ENCODE results near the gene TMEM242. TPM values are rescaled to one million over a fixed set of nuclear protein-coding genes. Genes with fewer than 3 reads are reported as not detected.

TMEM242 gene
- total and polyA plus RNA-seq, 2 donors (not counting 1 experiment from before 2014, with no cell fraction given) = 6.3 to 24.1 TPM

DNA sequence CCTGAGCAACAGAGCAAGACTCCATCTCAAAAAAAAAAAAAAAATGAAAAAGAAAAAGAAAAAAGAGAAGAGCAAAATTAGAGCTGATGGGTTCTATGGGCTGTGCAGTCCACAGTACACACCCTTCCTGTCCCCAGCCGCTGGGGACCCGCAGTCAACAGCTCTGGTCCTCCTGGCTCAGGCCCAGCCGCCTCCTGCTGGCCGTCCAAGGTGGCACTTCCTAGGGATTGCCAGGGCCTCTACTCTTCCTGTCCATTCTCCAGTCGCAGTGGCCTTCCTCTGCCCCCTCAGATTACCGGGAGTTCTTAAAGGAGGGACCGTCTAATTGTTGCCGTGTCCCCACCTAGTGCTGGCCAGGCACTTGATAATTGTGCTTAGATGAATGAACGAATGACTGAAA is 41.7 kb downstream of the TMEM242 start:
- Mint-ChIP-seq H3K9me3 (ENCODE audit: insufficient read depth) (no peaks in the 10 kb centered on the region), H3K4me1 (peaks cover 2% of the 10 kb centered on the region), H3K27ac (no peak overlapping the region), H3K4me3 (no peak overlapping the region), H3K27me3 (no peaks in the 10 kb centered on the region)
- no peak overlapping the region for H2AFZ ChIP-seq (ENCODE audit: insufficient read depth, low read depth, low read length, poor library complexity, severe bottlenecking)
- no peak overlapping the region for H3K9ac ChIP-seq (ENCODE audit: low read length)
- no peaks in the 10 kb centered on the region for H3K79me2 ChIP-seq (ENCODE audit: control insufficient read depth, insufficient read depth, low read length)
- H3K4me2 ChIP-seq (replicated peaks; ENCODE audit: low read depth, low read length, poor library complexity, severe bottlenecking) = no peak overlapping the region
- intact Hi-C loops (cut with micrococcal nuclease) = no loop called here
- H3K27ac ChIP-seq (ENCODE audit: low read length in 2 of 2) = no peak overlapping the region
- CTCF ChIA-PET = interaction anchor here (0.9 kb wide), 1 partner anchor 33 kb away, joined by 3 read pairs; no protein-coding TSS in a partner anchor
- no peaks in the 10 kb centered on the region for H3K36me3 ChIP-seq (replicated peaks in 1 of 2; ENCODE audit: control extremely low read depth in 1 of 2, control insufficient read depth in 1 of 2, extremely low read depth in 1 of 2, insufficient read depth in 2 of 2, low read length in 1 of 2)
- H3K9me3 ChIP-seq (ENCODE audit: control extremely low read depth in 1 of 3, control insufficient read depth in 2 of 3, insufficient read depth in 1 of 3, low read length in 2 of 3) = no peaks in the 10 kb centered on the region
- DNase-seq (no peak), ATAC-seq (ENCODE audit: low read depth) (no peak)
- TF ChIP-seq EZH2 (IDR thresholded peaks at IDR 0.05; ENCODE audit: borderline replicate concordance, insufficient read depth, low read depth, low read length, poor library complexity, severe bottlenecking) (no peak), CTCF (IDR thresholded peaks at IDR 0.05) (no peak)
- H3K4me3 ChIP-seq (ENCODE audit: control extremely low read depth in 1 of 5, extremely low read depth in 1 of 5, insufficient read depth in 1 of 5, low read depth in 2 of 5, low read length in 4 of 5) = no peak overlapping the region
- 86% methylated on average over 5 of the region's 9 CpGs for WGBS (ENCODE audit: insufficient coverage)
- no peaks in the 10 kb centered on the region for H4K20me1 ChIP-seq (ENCODE audit: control insufficient read depth, insufficient read depth, low read length, poor library complexity, severe bottlenecking)
- H3K4me1 ChIP-seq (ENCODE audit: control insufficient read depth in 2 of 2, insufficient read depth in 2 of 2, low read length in 2 of 2) = no peaks in the 10 kb centered on the region
- H3K27me3 ChIP-seq (replicated peaks in 1 of 4; ENCODE audit: control extremely low read depth in 1 of 4, control insufficient read depth in 3 of 4, insufficient read depth in 4 of 4, low read length in 3 of 4) = no peaks in the 10 kb centered on the region
- POLR2A ChIA-PET = no interaction called here

- H3K27me3 Mint-ChIP-seq = no peaks in the 10 kb centered on the region
- H3K4me2 ChIP-seq (replicated peaks; ENCODE audit: low read depth, low read length, poor library complexity, severe bottlenecking) = no peak overlapping the region
- no peak overlapping the region for H3K4me3 Mint-ChIP-seq
- H4K20me1 ChIP-seq (ENCODE audit: control insufficient read depth, insufficient read depth, low read length, poor library complexity, severe bottlenecking) = no peaks in the 10 kb centered on the region
- DNase-seq = no peak
- WGBS (ENCODE audit: insufficient coverage) = 93% methylated on average over 8 of the region's 9 CpGs
- no peak overlapping the region for H3K27ac Mint-ChIP-seq
- no peak for TF ChIP-seq EZH2 (IDR thresholded peaks at IDR 0.05; ENCODE audit: borderline replicate concordance, insufficient read depth, low read depth, low read length, poor library complexity, severe bottlenecking)
- no peak for TF ChIP-seq CTCF (IDR thresholded peaks at IDR 0.05)
- no peaks in the 10 kb centered on the region for H3K36me3 ChIP-seq (replicated peaks in 1 of 2; ENCODE audit: control extremely low read depth in 1 of 2, control insufficient read depth in 1 of 2, extremely low read depth in 1 of 2, insufficient read depth in 2 of 2, low read length in 1 of 2)
- H3K9ac ChIP-seq (ENCODE audit: low read length) = no peak overlapping the region
- H3K4me1 ChIP-seq (ENCODE audit: control insufficient read depth in 2 of 2, insufficient read depth in 2 of 2, low read length in 2 of 2) = no peaks in the 10 kb centered on the region
- ChIA-PET CTCF (interaction anchor here (0.9 kb wide), 1 partner anchor 34 kb away, joined by 3 read pairs; no protein-coding TSS in a partner anchor), POLR2A (no interaction called here)
- no peak for ATAC-seq (ENCODE audit: low read depth)
- no peaks in the 10 kb centered on the region for H3K79me2 ChIP-seq (ENCODE audit: control insufficient read depth, insufficient read depth, low read length)
- intact Hi-C loops (cut with micrococcal nuclease) = no loop called here
- H3K4me1 Mint-ChIP-seq = peaks cover 2% of the 10 kb centered on the region
- H3K27ac ChIP-seq (ENCODE audit: low read length in 2 of 2) = no peak overlapping the region
- no peaks in the 10 kb centered on the region for H3K27me3 ChIP-seq (replicated peaks in 1 of 4; ENCODE audit: control extremely low read depth in 1 of 4, control insufficient read depth in 3 of 4, insufficient read depth in 4 of 4, low read length in 3 of 4)
- H2AFZ ChIP-seq (ENCODE audit: insufficient read depth, low read depth, low read length, poor library complexity, severe bottlenecking) = no peak overlapping the region
- no peak overlapping the region for H3K4me3 ChIP-seq (ENCODE audit: control extremely low read depth in 1 of 5, extremely low read depth in 1 of 5, insufficient read depth in 1 of 5, low read depth in 2 of 5, low read length in 4 of 5)
- no peaks in the 10 kb centered on the region for H3K9me3 ChIP-seq (ENCODE audit: control extremely low read depth in 1 of 3, control insufficient read depth in 2 of 3, insufficient read depth in 1 of 3, low read length in 2 of 3)
- no peaks in the 10 kb centered on the region for H3K9me3 Mint-ChIP-seq (ENCODE audit: insufficient read depth)
Measured at GRCh38 chr6:157280947-157281346, 42.4 kb downstream of the TMEM242 start.
